Nephron (organoid): ENCODE measurements around the gene NKD2.
A peak's percentile ranks its signal among the peaks of the same experiment; 100 is the strongest.

ENCODE experiments used
- H3K27ac Mint-ChIP-seq, 3 experiments: 2 replicates each; pipeline ENCODE4 v1.8.0; 2020; ENCODE audit warnings: mixed read lengths in 3 of 3, mild to moderate bottlenecking in 2 of 3, moderate library complexity in 1 of 3
- H3K27me3 Mint-ChIP-seq: 2 replicates; pipeline ENCODE4 v1.8.0; 2021; ENCODE audit warnings: low read depth, mild to moderate bottlenecking, moderate library complexity, mixed read lengths
- H3K36me3 Mint-ChIP-seq: 2 replicates; pipeline ENCODE4 v1.8.0; 2020; ENCODE audit warnings: low read depth, mixed read lengths
- H3K4me1 Mint-ChIP-seq: 2 replicates; pipeline ENCODE4 v1.8.0; 2020; ENCODE audit warnings: mixed read lengths
- H3K4me3 Mint-ChIP-seq, 3 experiments: 2 replicates each; pipeline ENCODE4 v1.8.0; 2020; ENCODE audit warnings: mild to moderate bottlenecking in 3 of 3, mixed read lengths in 3 of 3, moderate library complexity in 2 of 3
- H3K9me3 Mint-ChIP-seq: 2 replicates; pipeline ENCODE4 v1.8.0; 2020; ENCODE audit warnings: mixed read lengths
- TF ChIP-seq, protein P1 (sequence below), 3 experiments: fragments of 200-600 bp; sonication (generic); IDR thresholded peaks; one replicate each; pipeline ENCODE4 v1.5.0; 2021; ENCODE audit warnings: antibody characterized with exemption in 3 of 3; ENCODE audit not compliant: unreplicated experiment in 3 of 3

The NKD2 gene

DNA sequence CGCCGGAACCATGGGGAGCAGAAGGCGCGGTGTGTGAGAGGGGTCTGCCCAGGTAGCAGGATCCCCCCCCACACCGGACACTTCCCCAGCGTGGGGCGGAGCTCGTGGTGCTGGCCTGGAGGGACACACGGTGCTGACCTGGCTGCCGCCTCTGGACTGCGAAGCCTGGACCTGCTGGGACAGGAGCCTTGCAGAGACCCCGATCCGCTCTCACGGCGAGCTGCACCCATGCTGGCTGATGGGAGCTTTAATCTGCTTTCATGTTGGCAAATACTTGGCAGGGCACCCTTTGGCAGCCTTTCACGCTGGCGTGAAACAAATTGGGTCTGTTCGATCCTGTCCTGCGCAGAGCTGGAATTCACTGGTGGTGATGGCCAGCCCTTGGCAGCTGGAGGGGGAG is 7.4 kb downstream of the NKD2 start:
- Mint-ChIP-seq H3K9me3 (no peaks in the 10 kb centered on the region), H3K36me3 (no peaks in the 10 kb centered on the region), H3K27me3 (peaks cover 42% of the 10 kb centered on the region), H3K27ac (no peak overlapping the region), H3K4me1 (peaks cover 23% of the 10 kb centered on the region), H3K4me3 (no peak overlapping the region)
- TF ChIP-seq, protein P1, sequence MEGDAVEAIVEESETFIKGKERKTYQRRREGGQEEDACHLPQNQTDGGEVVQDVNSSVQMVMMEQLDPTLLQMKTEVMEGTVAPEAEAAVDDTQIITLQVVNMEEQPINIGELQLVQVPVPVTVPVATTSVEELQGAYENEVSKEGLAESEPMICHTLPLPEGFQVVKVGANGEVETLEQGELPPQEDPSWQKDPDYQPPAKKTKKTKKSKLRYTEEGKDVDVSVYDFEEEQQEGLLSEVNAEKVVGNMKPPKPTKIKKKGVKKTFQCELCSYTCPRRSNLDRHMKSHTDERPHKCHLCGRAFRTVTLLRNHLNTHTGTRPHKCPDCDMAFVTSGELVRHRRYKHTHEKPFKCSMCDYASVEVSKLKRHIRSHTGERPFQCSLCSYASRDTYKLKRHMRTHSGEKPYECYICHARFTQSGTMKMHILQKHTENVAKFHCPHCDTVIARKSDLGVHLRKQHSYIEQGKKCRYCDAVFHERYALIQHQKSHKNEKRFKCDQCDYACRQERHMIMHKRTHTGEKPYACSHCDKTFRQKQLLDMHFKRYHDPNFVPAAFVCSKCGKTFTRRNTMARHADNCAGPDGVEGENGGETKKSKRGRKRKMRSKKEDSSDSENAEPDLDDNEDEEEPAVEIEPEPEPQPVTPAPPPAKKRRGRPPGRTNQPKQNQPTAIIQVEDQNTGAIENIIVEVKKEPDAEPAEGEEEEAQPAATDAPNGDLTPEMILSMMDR (IDR thresholded peaks at IDR 0.05; ENCODE audit: unreplicated experiment in 3 of 3): no peak

DNA sequence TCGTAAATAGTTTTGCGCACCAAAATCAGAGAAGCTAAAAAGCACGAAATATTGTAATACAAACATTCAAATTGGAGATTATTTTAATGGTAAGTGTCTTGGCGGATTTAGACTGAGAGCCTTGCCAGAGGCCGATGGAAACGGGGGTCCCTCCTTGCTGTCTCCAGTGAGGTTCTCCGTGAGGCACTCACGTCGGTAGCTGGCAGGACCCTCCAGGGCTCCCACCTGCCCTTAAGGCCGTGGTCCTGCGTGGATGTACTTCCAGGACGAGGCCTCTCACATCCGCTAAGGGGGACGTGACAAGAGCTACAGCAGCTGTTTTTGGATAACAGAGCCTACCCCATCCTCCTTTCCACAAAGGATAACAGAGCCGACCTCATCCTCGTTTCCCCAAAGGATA is 7.9 kb downstream of the NKD2 start:
- TF ChIP-seq, protein P1 (IDR thresholded peaks at IDR 0.05; ENCODE audit: unreplicated experiment in 3 of 3): no peak
- no peaks in the 10 kb centered on the region for H3K36me3 Mint-ChIP-seq
- H3K27ac Mint-ChIP-seq: peak overlapping the region in 1 of 3 experiments; percentile 82
- H3K27me3 Mint-ChIP-seq: peaks cover 38% of the 10 kb centered on the region
- no peak overlapping the region for H3K4me3 Mint-ChIP-seq
- H3K4me1 Mint-ChIP-seq: peaks cover 24% of the 10 kb centered on the region
- H3K9me3 Mint-ChIP-seq: no peaks in the 10 kb centered on the region

DNA sequence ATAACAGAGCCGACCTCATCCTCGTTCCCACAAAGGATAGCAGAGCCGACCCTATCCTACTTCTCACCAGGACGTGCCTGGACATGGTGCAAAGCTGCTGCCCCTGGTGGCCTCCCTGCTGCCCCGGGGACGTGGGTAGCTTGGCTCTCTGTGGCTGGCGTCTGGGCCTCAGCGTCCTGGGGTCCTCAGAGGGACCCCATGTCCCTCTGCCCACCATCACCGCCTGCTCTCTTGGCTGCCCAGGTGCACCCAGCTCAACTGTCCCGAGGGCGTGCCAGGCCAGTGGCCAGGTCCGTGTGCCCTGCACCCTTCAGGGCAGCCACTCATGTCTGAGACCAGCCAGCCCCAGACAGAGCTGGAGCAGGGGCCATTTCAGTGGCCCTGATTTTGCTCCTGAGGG is 8.5 kb downstream of the NKD2 start:
- H3K27ac Mint-ChIP-seq: no peak overlapping the region
- H3K4me1 Mint-ChIP-seq: peaks cover 26% of the 10 kb centered on the region
- H3K36me3 Mint-ChIP-seq: no peaks in the 10 kb centered on the region
- H3K4me3 Mint-ChIP-seq: no peak overlapping the region
- no peaks in the 10 kb centered on the region for H3K9me3 Mint-ChIP-seq
- TF ChIP-seq, protein P1 (IDR thresholded peaks at IDR 0.05; ENCODE audit: unreplicated experiment in 3 of 3): no peak
- peaks cover 32% of the 10 kb centered on the region for H3K27me3 Mint-ChIP-seq

DNA sequence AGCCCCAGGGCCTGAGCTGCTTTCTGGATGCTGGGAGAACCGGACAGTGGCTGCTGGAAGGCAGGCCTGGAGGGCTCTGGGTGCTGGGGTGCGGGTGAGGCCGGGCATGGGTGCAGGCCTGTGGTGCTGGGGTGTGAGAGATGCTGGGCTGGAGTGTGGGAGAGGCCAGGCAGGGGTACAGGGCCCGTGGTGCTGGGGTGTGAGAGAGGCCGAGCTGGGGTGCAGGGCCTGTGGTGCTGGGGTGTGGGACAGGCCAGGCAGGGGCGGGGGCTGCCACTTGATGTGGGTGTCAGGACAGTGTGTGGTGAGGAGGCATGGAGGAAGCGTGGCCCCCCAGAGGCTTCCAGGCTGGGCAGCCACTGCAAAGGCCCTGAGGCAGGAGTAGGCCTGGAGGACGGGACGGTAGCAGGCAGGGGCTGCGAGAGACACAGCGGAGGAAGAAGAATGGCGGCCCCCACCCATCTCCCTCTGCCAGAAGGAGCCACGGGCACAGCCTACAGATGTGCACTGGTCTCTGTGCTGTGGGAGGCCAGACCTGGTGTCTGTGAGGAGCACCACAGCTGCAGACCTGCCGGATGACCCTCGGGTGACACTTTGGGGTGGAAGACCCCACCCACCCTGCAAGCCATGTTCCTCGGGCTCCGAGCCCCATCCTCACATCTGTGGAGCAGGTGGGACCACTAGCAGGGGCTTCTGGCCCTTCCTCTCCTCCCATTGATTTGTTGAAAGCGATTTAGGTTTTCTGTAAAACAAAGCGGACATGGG is 9.3 kb downstream of the NKD2 start:
- Mint-ChIP-seq H3K4me3 (no peak overlapping the region), H3K27me3 (peaks cover 27% of the 10 kb centered on the region)

DNA sequence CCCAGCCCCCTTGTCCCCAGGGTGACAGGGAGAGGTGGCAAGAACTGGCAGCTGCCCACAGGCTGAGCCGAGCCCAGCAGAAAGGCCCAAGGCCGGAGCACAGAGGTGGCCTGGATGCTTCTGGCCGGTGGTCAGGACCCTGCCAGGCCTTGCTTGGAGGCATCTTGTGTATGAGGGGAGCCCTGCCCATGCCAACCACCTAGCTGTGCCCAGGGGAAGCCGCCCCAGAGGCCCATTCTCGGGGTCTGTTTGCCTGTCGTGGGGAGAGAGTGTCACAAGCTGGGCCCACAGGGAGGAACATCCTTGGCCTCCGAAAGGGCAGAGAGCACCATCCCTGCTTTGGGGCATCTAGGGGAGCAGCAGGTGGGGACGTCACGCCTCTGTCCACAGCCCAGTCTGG is 10.0 kb downstream of the NKD2 start:
- Mint-ChIP-seq H3K36me3 (no peaks in the 10 kb centered on the region), H3K27me3 (peaks cover 27% of the 10 kb centered on the region), H3K4me3 (no peak overlapping the region), H3K9me3 (no peaks in the 10 kb centered on the region), H3K27ac (no peak overlapping the region), H3K4me1 (peaks cover 26% of the 10 kb centered on the region)
- TF ChIP-seq, protein P1 (IDR thresholded peaks at IDR 0.05; ENCODE audit: unreplicated experiment in 3 of 3): no peak

More for the DNA sequence above, 9.3 kb downstream of the NKD2 start:
- TF ChIP-seq, protein P1 (IDR thresholded peaks at IDR 0.05; ENCODE audit: unreplicated experiment in 3 of 3): no peak
- Mint-ChIP-seq H3K27ac (no peak overlapping the region), H3K9me3 (no peaks in the 10 kb centered on the region), H3K4me1 (peaks cover 26% of the 10 kb centered on the region), H3K36me3 (no peaks in the 10 kb centered on the region)
